GM19238 (cell line): ENCODE results near the gene CDH4.

Experiments used
- DNase-seq: peaks from one replicate; pipeline ENCODE4 v3.0.0; 2011; ENCODE audit warnings: low spot score; ENCODE audit not compliant: insufficient read length

The CDH4 gene

GRCh38 chr20:61575151-61575937, 323.3 kb downstream of the CDH4 start:
- DNase-seq, result no peak

GRCh38 chr20:61576372-61576771, 324.3 kb downstream of the CDH4 start:
- no peak for DNase-seq

GRCh38 chr20:61577065-61577464, 325.0 kb downstream of the CDH4 start:
- no peak for DNase-seq

- no peak for DNase-seq
Observed at GRCh38 chr20:61579908-61580307, 327.8 kb downstream of the CDH4 start.

GRCh38 chr20:61580958-61581824, 329.1 kb downstream of the CDH4 start:
- no peak for DNase-seq

- no peak for DNase-seq
Observed at GRCh38 chr20:61581825-61582188, 329.7 kb downstream of the CDH4 start.

GRCh38 chr20:61582196-61582923, 330.3 kb downstream of the CDH4 start:
- no peak for DNase-seq

- no peak for DNase-seq
Observed at GRCh38 chr20:61583356-61583755, 331.3 kb downstream of the CDH4 start.

- no peak for DNase-seq
Observed at GRCh38 chr20:61584851-61585250, 332.8 kb downstream of the CDH4 start.

GRCh38 chr20:61585764-61586163, 333.7 kb downstream of the CDH4 start:
- DNase-seq, result no peak

GRCh38 chr20:61587036-61587435, 335.0 kb downstream of the CDH4 start:
- no peak for DNase-seq

GRCh38 chr20:61587681-61588289, 335.7 kb downstream of the CDH4 start:
- no peak for DNase-seq

GRCh38 chr20:61588411-61589385, 336.6 kb downstream of the CDH4 start:
- DNase-seq, result no peak

GRCh38 chr20:61590236-61590635, 338.2 kb downstream of the CDH4 start:
- DNase-seq, result no peak

- DNase-seq, result no peak
Observed at GRCh38 chr20:61593516-61593915, 341.5 kb downstream of the CDH4 start.

- DNase-seq, result no peak
Observed at GRCh38 chr20:61594198-61594597, 342.1 kb downstream of the CDH4 start.

GRCh38 chr20:61595216-61595615, 343.2 kb downstream of the CDH4 start:
- no peak for DNase-seq

GRCh38 chr20:61596687-61597330, 344.7 kb downstream of the CDH4 start:
- no peak for DNase-seq

GRCh38 chr20:61597996-61598395, 345.9 kb downstream of the CDH4 start:
- DNase-seq, result no peak

- DNase-seq, result no peak
Observed at GRCh38 chr20:61598586-61598985, 346.5 kb downstream of the CDH4 start.
